ENCODE measurements around the gene GPR132. TPM values are rescaled to one million over a fixed set of nuclear protein-coding genes. Genes with fewer than 3 reads are reported as not detected.

Gene GPR132
- total RNA-seq, 1 experiment from 2014 or later = not detected

DNA sequence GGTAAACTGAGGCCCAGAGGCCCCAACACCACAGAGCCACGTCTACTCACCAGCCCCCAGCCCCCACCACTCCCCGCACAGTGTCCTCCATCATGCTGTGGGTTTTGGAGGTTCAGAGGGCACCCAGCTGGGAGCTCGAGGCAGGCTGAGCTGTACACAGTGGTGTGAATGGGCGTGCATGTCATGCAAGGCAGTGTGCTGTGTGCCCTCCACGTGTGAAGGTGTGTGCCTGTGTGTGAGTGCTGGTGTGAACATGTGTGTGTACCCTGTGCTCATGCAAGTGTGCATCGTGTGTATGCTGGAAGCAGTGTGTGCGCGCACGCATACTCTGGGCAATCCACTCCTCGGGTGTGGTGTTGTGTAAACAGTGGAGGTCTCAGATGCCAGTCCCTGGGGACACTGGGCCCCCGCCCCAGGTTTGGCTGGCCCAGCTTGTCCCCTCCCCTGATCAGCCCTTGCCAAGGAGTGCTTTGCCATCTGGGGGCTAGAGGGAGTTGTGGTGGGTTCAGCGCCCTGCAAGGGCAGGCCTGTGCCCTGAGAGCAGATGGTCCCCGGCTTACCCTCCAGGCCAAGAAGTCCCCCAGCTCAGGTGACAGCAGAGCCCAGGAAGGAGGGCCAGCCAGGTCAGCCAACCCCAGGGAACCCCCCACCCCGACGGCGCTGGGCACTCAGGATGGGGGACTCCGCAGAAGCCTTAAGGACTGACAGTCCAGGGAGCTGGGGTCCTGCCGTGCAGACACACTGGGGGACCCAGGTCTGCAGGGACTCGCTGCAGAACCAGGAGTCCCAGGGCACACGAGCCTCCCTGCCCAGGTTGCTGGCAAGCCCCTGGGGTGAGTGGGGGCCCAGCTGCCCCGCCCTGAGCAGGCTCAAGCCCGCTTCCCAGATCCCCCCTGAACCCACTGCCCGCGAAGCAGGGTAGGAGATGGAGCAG is 23.8 kb upstream of the GPR132 start:
- H3K27ac ChIP-seq (ENCODE audit: low read length) = no peak overlapping the region
- DNase-seq = no peak
- H3K27me3 ChIP-seq (ENCODE audit: low read length) = no peaks in the 10 kb centered on the region
- no peak overlapping the region for H2AFZ ChIP-seq (ENCODE audit: low read length)
- no peaks in the 10 kb centered on the region for H3K4me1 ChIP-seq (ENCODE audit: low read length)
- no peak overlapping the region for H3K4me2 ChIP-seq (ENCODE audit: low read depth, low read length, poor library complexity, severe bottlenecking)
- no peaks in the 10 kb centered on the region for H3K9me2 ChIP-seq (replicated peaks; ENCODE audit: insufficient read depth, low read length)
- no peaks in the 10 kb centered on the region for H3K9me3 ChIP-seq (ENCODE audit: low read length)
- no peaks in the 10 kb centered on the region for H3K36me3 ChIP-seq (ENCODE audit: insufficient read depth, low read length)
- no peak overlapping the region for H3K9ac ChIP-seq (ENCODE audit: low read length)
- H3K4me3 ChIP-seq (ENCODE audit: low read length) = no peak overlapping the region
- no peaks in the 10 kb centered on the region for H3K79me2 ChIP-seq (ENCODE audit: low read length)
- peaks cover 26% of the 10 kb centered on the region; the same call in 1 of the 2 replicates for H4K20me1 ChIP-seq (ENCODE audit: insufficient read depth, low read depth, low read length)

DNA sequence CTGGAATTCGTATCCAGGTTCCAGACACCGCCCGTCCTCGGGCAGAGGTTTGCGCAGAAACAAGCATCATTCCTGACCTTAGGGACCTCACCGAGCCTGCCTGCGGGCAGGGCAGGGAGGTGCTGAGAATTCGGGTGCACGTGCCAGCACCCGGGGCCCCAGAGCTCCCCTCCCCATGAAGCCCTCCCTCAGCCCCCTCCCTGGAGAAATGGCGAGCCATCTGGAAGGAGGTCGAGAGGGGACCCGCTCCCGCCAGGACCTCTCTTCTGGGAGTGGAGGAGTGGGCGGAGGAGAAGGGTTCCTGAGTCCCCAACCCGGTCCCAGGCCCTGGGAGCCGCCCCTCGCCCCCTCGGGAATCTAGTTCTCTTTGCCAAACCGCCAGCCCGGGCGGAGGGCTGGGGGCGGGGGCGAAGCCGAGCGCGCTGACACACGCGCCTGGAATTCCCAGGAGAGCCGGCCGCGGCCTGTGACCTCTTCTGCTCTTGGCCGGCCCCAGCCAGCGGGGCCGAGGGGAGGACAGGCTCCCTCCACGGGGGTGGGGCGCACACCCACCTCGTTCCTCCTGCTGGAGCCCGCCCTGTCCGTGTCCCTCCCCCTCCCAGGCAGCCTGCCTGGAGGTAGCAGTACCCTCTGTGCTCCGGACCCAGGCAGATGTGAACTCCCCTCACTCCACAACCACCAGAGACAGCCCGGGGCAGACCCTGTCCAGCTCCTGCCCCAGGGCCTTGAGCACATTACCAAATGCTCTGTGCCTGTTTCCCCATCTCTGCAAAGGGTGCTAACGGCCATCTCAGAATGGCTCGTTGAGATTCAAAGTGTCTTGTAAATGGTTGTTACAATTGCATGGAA is 23.0 kb upstream of the GPR132 start:
- Histone ChIP-seq H3K27ac (ENCODE audit: low read length) (no peak overlapping the region), H3K27me3 (ENCODE audit: low read length) (no peaks in the 10 kb centered on the region), H3K4me3 (ENCODE audit: low read length) (no peak overlapping the region), H4K20me1 (ENCODE audit: insufficient read depth, low read depth, low read length) (peaks cover 26% of the 10 kb centered on the region; the same call in 1 of the 2 replicates), H3K4me2 (ENCODE audit: low read depth, low read length, poor library complexity, severe bottlenecking) (no peak overlapping the region), H3K9me2 (replicated peaks; ENCODE audit: insufficient read depth, low read length) (no peaks in the 10 kb centered on the region), H3K36me3 (ENCODE audit: insufficient read depth, low read length) (no peaks in the 10 kb centered on the region), H3K79me2 (ENCODE audit: low read length) (no peaks in the 10 kb centered on the region), H3K9me3 (ENCODE audit: low read length) (no peaks in the 10 kb centered on the region), H3K9ac (ENCODE audit: low read length) (no peak overlapping the region), H3K4me1 (ENCODE audit: low read length) (no peaks in the 10 kb centered on the region), H2AFZ (ENCODE audit: low read length) (no peak overlapping the region)
- no peak for DNase-seq

DNA sequence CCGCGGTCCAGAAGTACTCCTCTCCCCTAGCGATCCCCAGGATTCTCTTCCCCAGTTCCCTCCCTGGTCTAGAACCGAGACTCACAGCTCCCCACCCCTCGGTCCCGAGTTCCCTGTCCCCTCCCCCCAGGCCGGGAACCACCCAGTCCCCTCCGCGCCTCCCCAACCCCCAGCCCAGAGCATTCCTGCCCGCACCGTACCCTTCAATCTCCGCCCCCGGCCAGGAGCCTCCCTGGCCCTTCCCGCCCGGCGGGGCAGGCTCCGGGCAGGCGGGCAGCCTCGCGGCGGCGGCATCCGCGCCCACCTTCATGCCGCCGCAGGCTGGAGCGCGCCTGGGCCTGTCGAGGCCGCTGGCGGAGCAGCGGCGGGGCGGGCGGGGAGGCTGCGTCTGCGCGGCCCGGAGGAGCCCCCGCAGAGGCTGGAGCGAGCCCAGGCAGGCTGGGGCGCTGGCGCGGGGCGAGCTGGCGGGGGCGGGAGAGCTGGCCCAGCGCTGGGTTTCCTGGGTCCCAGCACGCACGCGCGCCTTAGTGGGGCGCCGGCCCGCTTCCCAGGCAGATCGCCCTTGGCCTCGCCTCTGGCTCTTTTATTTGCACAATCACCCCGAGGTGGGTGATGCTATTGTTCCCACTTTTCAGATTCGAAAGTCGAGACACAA is 22.2 kb upstream of the GPR132 start:
- no peak overlapping the region for H3K9ac ChIP-seq (ENCODE audit: low read length)
- no peak for DNase-seq

DNA sequence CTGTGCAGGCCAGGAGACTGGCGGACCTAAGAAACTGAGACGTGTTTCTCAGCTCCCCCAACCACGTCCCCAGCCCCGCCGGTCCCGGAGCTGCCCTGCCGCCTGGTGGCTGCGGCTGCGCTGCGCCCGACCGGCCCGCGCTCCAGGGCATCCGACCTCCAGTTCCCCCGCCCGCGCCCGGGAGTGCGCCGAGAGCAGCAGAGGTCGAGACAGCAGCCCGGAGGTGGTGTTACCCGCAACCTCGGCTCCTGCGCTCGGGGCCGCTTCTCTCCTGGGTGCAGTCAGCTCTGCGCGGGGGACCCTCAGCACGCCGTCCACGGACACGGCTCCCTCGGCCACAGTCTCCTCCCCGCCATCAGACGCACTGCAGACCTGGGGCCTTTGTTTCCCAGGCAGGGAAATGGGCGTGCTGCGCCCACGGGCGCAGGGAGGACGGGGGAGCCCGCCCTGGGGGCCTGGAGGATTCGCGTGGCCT is 21.6 kb upstream of the GPR132 start:
- H3K9me2 ChIP-seq (replicated peaks; ENCODE audit: insufficient read depth, low read length) = no peaks in the 10 kb centered on the region
- DNase-seq = peak; percentile 93
- no peaks in the 10 kb centered on the region for H3K79me2 ChIP-seq (ENCODE audit: low read length)
- H3K9ac ChIP-seq (ENCODE audit: low read length) = no peak overlapping the region
- no peak overlapping the region for H3K4me3 ChIP-seq (ENCODE audit: low read length)
- no peak overlapping the region for H2AFZ ChIP-seq (ENCODE audit: low read length)
- H3K27ac ChIP-seq (ENCODE audit: low read length) = no peak overlapping the region
- no peaks in the 10 kb centered on the region for H3K4me1 ChIP-seq (ENCODE audit: low read length)
- H3K9me3 ChIP-seq (ENCODE audit: low read length) = no peaks in the 10 kb centered on the region
- no peaks in the 10 kb centered on the region for H3K36me3 ChIP-seq (ENCODE audit: insufficient read depth, low read length)
- peaks cover 19% of the 10 kb centered on the region; the same call in 1 of the 2 replicates for H4K20me1 ChIP-seq (ENCODE audit: insufficient read depth, low read depth, low read length)
- no peaks in the 10 kb centered on the region for H3K27me3 ChIP-seq (ENCODE audit: low read length)
- H3K4me2 ChIP-seq (ENCODE audit: low read depth, low read length, poor library complexity, severe bottlenecking) = peak overlapping the region; percentile 39

More for the DNA sequence above, 22.2 kb upstream of the GPR132 start:
- Histone ChIP-seq H3K27ac (ENCODE audit: low read length) (no peak overlapping the region), H3K4me2 (ENCODE audit: low read depth, low read length, poor library complexity, severe bottlenecking) (peak overlapping the region; percentile 39), H3K4me1 (ENCODE audit: low read length) (no peaks in the 10 kb centered on the region), H4K20me1 (ENCODE audit: insufficient read depth, low read depth, low read length) (peaks cover 22% of the 10 kb centered on the region; the same call in 1 of the 2 replicates), H3K79me2 (ENCODE audit: low read length) (no peaks in the 10 kb centered on the region), H3K36me3 (ENCODE audit: insufficient read depth, low read length) (no peaks in the 10 kb centered on the region), H3K27me3 (ENCODE audit: low read length) (no peaks in the 10 kb centered on the region), H3K9me3 (ENCODE audit: low read length) (no peaks in the 10 kb centered on the region), H3K9me2 (replicated peaks; ENCODE audit: insufficient read depth, low read length) (no peaks in the 10 kb centered on the region), H2AFZ (ENCODE audit: low read length) (no peak overlapping the region), H3K4me3 (ENCODE audit: low read length) (no peak overlapping the region)

DNA sequence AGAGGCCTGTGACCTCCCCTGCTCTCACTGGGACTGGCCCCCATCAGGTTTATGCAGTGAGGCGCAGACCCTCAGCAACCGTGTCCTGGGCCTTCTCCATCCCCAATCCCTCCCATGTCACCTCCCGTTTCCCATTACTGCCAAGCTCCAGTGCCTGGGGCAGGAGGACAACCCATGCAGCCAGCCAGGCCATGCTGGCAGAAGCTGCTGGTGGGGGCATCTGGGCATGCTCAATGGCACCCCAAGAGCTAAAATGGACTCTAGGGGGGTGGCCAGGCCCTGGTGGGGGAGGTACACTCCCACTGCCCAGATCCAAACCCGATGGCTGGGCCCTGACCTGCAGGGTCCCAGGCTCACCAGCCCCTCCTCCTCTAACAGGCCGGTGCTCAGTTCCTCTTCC is 20.5 kb upstream of the GPR132 start:
- no peak overlapping the region for H3K4me3 ChIP-seq (ENCODE audit: low read length)
- H3K4me2 ChIP-seq (ENCODE audit: low read depth, low read length, poor library complexity, severe bottlenecking) = no peak overlapping the region
- H4K20me1 ChIP-seq (ENCODE audit: insufficient read depth, low read depth, low read length) = peaks cover 16% of the 10 kb centered on the region; the same call in 1 of the 2 replicates
- H3K27ac ChIP-seq (ENCODE audit: low read length) = no peak overlapping the region
- H3K9me3 ChIP-seq (ENCODE audit: low read length) = no peaks in the 10 kb centered on the region
- H2AFZ ChIP-seq (ENCODE audit: low read length) = no peak overlapping the region
- no peaks in the 10 kb centered on the region for H3K4me1 ChIP-seq (ENCODE audit: low read length)
- H3K36me3 ChIP-seq (ENCODE audit: insufficient read depth, low read length) = no peaks in the 10 kb centered on the region
- no peaks in the 10 kb centered on the region for H3K79me2 ChIP-seq (ENCODE audit: low read length)
- no peaks in the 10 kb centered on the region for H3K9me2 ChIP-seq (replicated peaks; ENCODE audit: insufficient read depth, low read length)
- no peak for DNase-seq
- H3K27me3 ChIP-seq (ENCODE audit: low read length) = no peaks in the 10 kb centered on the region
- H3K9ac ChIP-seq (ENCODE audit: low read length) = no peak overlapping the region

DNA sequence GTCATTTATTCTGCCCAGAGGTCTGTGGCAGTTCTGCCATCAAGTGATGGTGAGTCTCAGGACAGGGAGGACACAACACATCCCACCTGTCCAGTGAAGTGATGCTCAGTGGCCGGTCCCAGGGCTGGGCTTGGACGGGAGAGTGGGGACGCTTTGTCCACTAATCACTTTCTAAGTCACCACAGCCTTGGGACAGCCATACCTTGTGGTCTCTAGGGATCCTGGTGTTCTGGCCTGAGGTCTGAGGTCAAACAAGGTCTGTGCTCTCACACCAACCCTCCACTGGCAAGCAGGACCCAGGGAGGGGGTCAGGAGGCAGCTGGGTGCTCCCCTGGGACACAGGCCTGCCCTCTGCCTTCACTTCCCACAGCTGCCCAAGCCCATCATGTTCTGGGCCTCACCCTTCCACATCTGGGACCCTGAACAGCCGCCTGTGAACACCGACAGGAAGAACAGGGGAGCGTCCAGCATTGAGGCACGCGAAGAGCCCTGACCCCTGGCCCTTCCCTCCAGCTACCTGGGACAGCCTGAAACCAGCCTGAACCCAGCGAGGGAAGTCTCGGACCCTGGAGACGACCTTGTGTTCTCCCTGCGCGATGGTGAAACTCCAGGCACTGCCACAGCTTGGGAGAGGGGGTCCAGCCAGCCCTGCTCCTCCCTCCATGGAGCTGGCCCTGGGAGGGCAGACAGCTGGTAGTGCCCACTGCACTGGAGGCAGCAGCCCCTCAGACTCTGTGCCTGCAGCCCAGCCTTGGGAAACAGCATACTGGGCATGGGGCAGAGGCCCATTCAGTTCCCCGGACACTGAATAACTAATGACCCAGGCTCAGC is 19.7 kb upstream of the GPR132 start:
- Histone ChIP-seq H3K27me3 (ENCODE audit: low read length) (no peaks in the 10 kb centered on the region), H3K9me3 (ENCODE audit: low read length) (no peaks in the 10 kb centered on the region), H3K9ac (ENCODE audit: low read length) (no peak overlapping the region), H3K4me1 (ENCODE audit: low read length) (no peaks in the 10 kb centered on the region), H4K20me1 (ENCODE audit: insufficient read depth, low read depth, low read length) (0 out of 2 replicates have a peak, but pooled peaks cover 14% of the 10 kb centered on the region), H3K9me2 (replicated peaks; ENCODE audit: insufficient read depth, low read length) (no peaks in the 10 kb centered on the region), H3K36me3 (ENCODE audit: insufficient read depth, low read length) (no peaks in the 10 kb centered on the region), H3K79me2 (ENCODE audit: low read length) (no peaks in the 10 kb centered on the region), H3K27ac (ENCODE audit: low read length) (no peak overlapping the region), H2AFZ (ENCODE audit: low read length) (no peak overlapping the region), H3K4me2 (ENCODE audit: low read depth, low read length, poor library complexity, severe bottlenecking) (no peak overlapping the region), H3K4me3 (ENCODE audit: low read length) (no peak overlapping the region)
- no peak for DNase-seq

DNA sequence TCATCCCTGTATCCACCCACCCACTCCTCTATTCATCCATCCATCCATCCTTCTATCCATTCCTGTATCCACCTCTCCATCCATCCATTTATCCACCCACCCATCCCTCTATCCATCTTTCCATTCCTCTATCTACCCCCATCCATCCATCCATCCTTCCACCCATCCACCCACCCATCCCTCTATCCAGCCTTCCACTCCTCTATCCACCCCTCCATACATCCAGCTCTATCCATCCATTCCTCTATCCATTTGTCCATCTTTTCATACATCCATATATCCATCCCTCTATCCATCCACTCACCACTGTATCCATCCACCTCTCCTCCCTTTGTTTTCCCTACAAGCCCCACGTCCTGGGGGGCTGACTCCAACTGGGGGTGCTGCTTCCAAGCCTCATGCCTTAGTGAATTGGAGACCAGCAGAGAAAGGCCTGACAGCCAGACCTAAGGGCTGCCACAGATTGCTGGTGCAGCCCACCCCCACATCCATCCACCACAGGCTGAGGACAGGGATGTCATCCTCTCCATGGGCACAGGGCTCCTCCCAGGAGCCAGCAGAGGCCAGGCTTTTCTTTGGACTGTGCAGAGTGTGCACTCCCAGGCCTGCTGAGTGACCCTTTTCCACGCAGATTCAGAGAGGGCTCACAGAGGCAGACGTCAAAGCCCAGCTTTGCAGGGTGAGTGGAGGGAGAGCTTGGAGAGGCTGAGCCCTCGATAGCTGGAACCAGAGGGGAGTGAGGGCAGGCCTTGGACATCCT is 18.9 kb upstream of the GPR132 start:
- H3K36me3 ChIP-seq (ENCODE audit: insufficient read depth, low read length) = no peaks in the 10 kb centered on the region
- H3K27me3 ChIP-seq (ENCODE audit: low read length) = no peaks in the 10 kb centered on the region
- no peaks in the 10 kb centered on the region for H3K9me3 ChIP-seq (ENCODE audit: low read length)
- H3K27ac ChIP-seq (ENCODE audit: low read length) = no peak overlapping the region
- DNase-seq = no peak
- H3K9me2 ChIP-seq (replicated peaks; ENCODE audit: insufficient read depth, low read length) = no peaks in the 10 kb centered on the region
- no peaks in the 10 kb centered on the region for H3K79me2 ChIP-seq (ENCODE audit: low read length)
- H2AFZ ChIP-seq (ENCODE audit: low read length) = no peak overlapping the region
- H3K9ac ChIP-seq (ENCODE audit: low read length) = no peak overlapping the region
- H3K4me2 ChIP-seq (ENCODE audit: low read depth, low read length, poor library complexity, severe bottlenecking) = no peak overlapping the region
- H3K4me1 ChIP-seq (ENCODE audit: low read length) = no peaks in the 10 kb centered on the region
- no peak overlapping the region for H3K4me3 ChIP-seq (ENCODE audit: low read length)
- 0 out of 2 replicates have a peak, but pooled peaks cover 8% of the 10 kb centered on the region for H4K20me1 ChIP-seq (ENCODE audit: insufficient read depth, low read depth, low read length)

Measured in Karpas-422 (cell line).